ENCODE data around the gene HERPUD1.

Gene HERPUD1

DNA sequence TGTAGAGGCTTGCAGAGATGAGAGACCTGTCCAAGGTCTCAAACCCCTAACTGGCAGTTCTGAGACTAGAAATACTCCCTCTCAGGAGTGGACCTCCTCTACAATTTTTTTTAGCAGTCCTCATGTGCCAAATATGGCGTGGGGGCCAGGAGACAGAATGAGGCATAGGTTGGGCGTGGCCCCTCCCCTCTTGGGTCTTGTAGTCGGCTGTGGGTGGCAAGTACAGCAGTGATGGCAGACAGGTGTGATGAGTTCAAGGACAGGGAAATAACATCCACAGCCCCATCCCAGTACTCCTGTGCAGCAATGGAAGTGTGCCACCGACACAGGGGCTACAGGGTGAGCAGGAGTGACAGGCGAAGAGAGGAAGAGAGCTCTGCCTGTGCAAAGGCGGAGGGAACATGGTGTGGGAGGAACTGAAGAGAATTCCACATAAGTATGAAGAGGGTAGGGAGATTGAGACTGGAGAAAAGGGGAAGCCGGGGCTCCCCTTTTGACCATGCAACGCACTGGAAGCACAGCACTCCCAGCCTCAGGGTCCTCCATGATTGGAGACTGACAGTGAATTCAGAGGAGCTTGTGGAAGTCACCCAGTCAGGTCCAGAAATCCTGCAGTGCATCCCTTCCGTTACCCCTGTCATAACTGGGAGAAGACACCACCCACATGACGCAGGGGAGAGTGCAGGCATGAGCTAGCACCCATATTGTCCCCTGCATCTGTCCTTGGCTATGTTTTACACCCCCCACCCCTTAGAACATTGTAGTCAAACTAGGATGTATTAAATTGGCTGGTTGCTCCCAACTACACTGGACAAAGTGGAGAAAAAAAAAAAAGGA is 15.0 kb downstream of the HERPUD1 start:
- Histone ChIP-seq H3K4me1 (ENCODE audit: control insufficient read depth, insufficient read depth, low read length, poor library complexity, severe bottlenecking) (no peaks in the 10 kb centered on the region), H3K27ac (ENCODE audit: low read depth, low read length, severe bottlenecking) (peak overlapping the region; percentile 16), H3K36me3 (ENCODE audit: control insufficient read depth, insufficient read depth, low read length) (peaks cover 47% of the 10 kb centered on the region), H3K9me3 (ENCODE audit: control insufficient read depth, low read length) (no peaks in the 10 kb centered on the region), H3K4me3 (ENCODE audit: extremely low read depth, insufficient read depth, low read length, poor library complexity, severe bottlenecking) (no peak overlapping the region)
- 93 to 97% methylated on average over 7 of the region's 10 CpGs for WGBS, 2 experiments (ENCODE audit: insufficient coverage in 2 of 2)

- Histone ChIP-seq H3K4me1 (ENCODE audit: control insufficient read depth, insufficient read depth, low read length, poor library complexity, severe bottlenecking) (no peaks in the 10 kb centered on the region), H3K27ac (ENCODE audit: low read depth, low read length, severe bottlenecking) (no peak overlapping the region), H3K4me3 (ENCODE audit: extremely low read depth, insufficient read depth, low read length, poor library complexity, severe bottlenecking) (no peak overlapping the region), H3K36me3 (ENCODE audit: control insufficient read depth, insufficient read depth, low read length) (peaks cover 41% of the 10 kb centered on the region), H3K9me3 (ENCODE audit: control insufficient read depth, low read length) (no peaks in the 10 kb centered on the region)
- WGBS, 2 experiments (ENCODE audit: insufficient coverage in 2 of 2), result 88 to 100% methylated on average over 2 of the region's 2 CpGs
These were observed 15.7 kb downstream of the HERPUD1 start for GRCh38 chr16:56947604-56947995.

GRCh38 chr16:56948234-56948633 is 16.3 kb downstream of the HERPUD1 start:
- Histone ChIP-seq H3K9me3 (ENCODE audit: control insufficient read depth, low read length) (no peaks in the 10 kb centered on the region), H3K27ac (ENCODE audit: low read depth, low read length, severe bottlenecking) (no peak overlapping the region), H3K4me3 (ENCODE audit: extremely low read depth, insufficient read depth, low read length, poor library complexity, severe bottlenecking) (no peak overlapping the region), H3K36me3 (ENCODE audit: control insufficient read depth, insufficient read depth, low read length) (peaks cover 35% of the 10 kb centered on the region), H3K4me1 (ENCODE audit: control insufficient read depth, insufficient read depth, low read length, poor library complexity, severe bottlenecking) (no peaks in the 10 kb centered on the region)
- 86 to 98% methylated on average over 4 of the region's 6 CpGs for WGBS, 2 experiments (ENCODE audit: insufficient coverage in 2 of 2)

DNA sequence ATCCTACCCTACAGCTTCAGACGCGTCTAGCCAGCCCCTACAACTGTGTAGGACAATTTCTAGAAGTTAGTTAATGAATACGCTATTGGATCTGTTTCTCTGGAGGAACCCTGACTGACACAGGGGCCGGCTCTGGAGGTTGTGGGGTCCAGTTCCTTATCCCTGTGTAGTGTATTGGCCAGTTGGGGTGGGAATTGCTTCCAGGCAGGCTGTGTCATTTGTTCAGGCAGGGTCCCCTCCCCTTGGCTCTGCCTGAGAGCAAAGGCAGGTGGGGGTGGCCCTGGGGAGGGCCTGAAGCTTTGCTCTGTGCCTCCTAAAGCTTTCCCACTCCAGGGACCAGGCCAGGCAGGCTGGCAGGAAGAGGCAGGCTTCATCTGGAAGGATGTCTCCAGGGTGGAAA is 18.1 kb downstream of the HERPUD1 start:
- Histone ChIP-seq H3K36me3 (ENCODE audit: control insufficient read depth, insufficient read depth, low read length) (peaks cover 17% of the 10 kb centered on the region), H3K27ac (ENCODE audit: low read depth, low read length, severe bottlenecking) (no peak overlapping the region), H3K4me3 (ENCODE audit: extremely low read depth, insufficient read depth, low read length, poor library complexity, severe bottlenecking) (no peak overlapping the region), H3K9me3 (ENCODE audit: control insufficient read depth, low read length) (no peaks in the 10 kb centered on the region), H3K4me1 (ENCODE audit: control insufficient read depth, insufficient read depth, low read length, poor library complexity, severe bottlenecking) (no peaks in the 10 kb centered on the region)
- 100% methylated on average over 4 of the region's 4 CpGs; no CpG with 5 or more reads in 1 of the 2 experiments for WGBS, 2 experiments (ENCODE audit: insufficient coverage in 2 of 2)

DNA sequence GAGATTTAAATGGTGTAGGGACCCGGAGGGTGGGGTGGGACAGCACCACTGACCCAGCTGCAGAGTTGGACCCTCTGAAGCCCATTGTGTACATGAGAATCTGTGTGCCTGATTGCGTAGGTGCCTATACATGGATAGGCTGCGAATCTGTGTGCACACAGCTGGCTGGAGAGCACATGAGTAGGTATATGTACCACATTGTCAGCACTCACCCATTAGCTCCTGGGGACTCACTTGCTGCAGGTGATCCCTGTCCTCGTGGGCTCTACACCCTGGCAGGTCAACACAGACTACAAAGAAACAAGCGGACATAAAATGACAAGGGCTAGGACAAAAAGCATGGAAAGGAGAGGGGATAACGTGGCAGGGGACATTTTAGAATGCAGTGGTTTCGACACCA is 18.5 kb downstream of the HERPUD1 start:
- H3K36me3 ChIP-seq (ENCODE audit: control insufficient read depth, insufficient read depth, low read length), result peaks cover 13% of the 10 kb centered on the region
- 92 to 94% methylated on average over 6 to 7 of the region's 7 CpGs for WGBS, 2 experiments (ENCODE audit: insufficient coverage in 2 of 2)
- H3K27ac ChIP-seq (ENCODE audit: low read depth, low read length, severe bottlenecking), result no peak overlapping the region
- no peaks in the 10 kb centered on the region for H3K9me3 ChIP-seq (ENCODE audit: control insufficient read depth, low read length)
- H3K4me3 ChIP-seq (ENCODE audit: extremely low read depth, insufficient read depth, low read length, poor library complexity, severe bottlenecking), result no peak overlapping the region
- H3K4me1 ChIP-seq (ENCODE audit: control insufficient read depth, insufficient read depth, low read length, poor library complexity, severe bottlenecking), result no peaks in the 10 kb centered on the region

- Histone ChIP-seq H3K4me3 (ENCODE audit: extremely low read depth, insufficient read depth, low read length, poor library complexity, severe bottlenecking) (no peak overlapping the region), H3K4me1 (ENCODE audit: control insufficient read depth, insufficient read depth, low read length, poor library complexity, severe bottlenecking) (no peaks in the 10 kb centered on the region), H3K27ac (ENCODE audit: low read depth, low read length, severe bottlenecking) (no peak overlapping the region), H3K9me3 (ENCODE audit: control insufficient read depth, low read length) (no peaks in the 10 kb centered on the region), H3K36me3 (ENCODE audit: control insufficient read depth, insufficient read depth, low read length) (peaks cover 9% of the 10 kb centered on the region)
- 74 to 83% methylated on average over 14 to 15 of the region's 15 CpGs for WGBS, 2 experiments (ENCODE audit: insufficient coverage in 2 of 2)
These were observed 19.2 kb downstream of the HERPUD1 start for GRCh38 chr16:56950881-56951771.

- H3K4me3 ChIP-seq (ENCODE audit: extremely low read depth, insufficient read depth, low read length, poor library complexity, severe bottlenecking), result no peak overlapping the region
- no peaks in the 10 kb centered on the region for H3K9me3 ChIP-seq (ENCODE audit: control insufficient read depth, low read length)
- 76 to 89% methylated on average over 6 of the region's 6 CpGs for WGBS, 2 experiments (ENCODE audit: insufficient coverage in 2 of 2)
- H3K4me1 ChIP-seq (ENCODE audit: control insufficient read depth, insufficient read depth, low read length, poor library complexity, severe bottlenecking), result no peaks in the 10 kb centered on the region
- no peaks in the 10 kb centered on the region for H3K36me3 ChIP-seq (ENCODE audit: control insufficient read depth, insufficient read depth, low read length)
- H3K27ac ChIP-seq (ENCODE audit: low read depth, low read length, severe bottlenecking), result no peak overlapping the region
These were observed 21.1 kb downstream of the HERPUD1 start for GRCh38 chr16:56953006-56953405.

- Histone ChIP-seq H3K27ac (ENCODE audit: low read depth, low read length, severe bottlenecking) (no peak overlapping the region), H3K4me1 (ENCODE audit: control insufficient read depth, insufficient read depth, low read length, poor library complexity, severe bottlenecking) (no peaks in the 10 kb centered on the region), H3K36me3 (ENCODE audit: control insufficient read depth, insufficient read depth, low read length) (no peaks in the 10 kb centered on the region), H3K9me3 (ENCODE audit: control insufficient read depth, low read length) (no peaks in the 10 kb centered on the region), H3K4me3 (ENCODE audit: extremely low read depth, insufficient read depth, low read length, poor library complexity, severe bottlenecking) (no peak overlapping the region)
- 80 to 93% methylated on average over 1 to 3 of the region's 4 CpGs for WGBS, 2 experiments (ENCODE audit: insufficient coverage in 2 of 2)
These were observed 24.1 kb downstream of the HERPUD1 start for GRCh38 chr16:56956076-56956475.

- WGBS, 2 experiments (ENCODE audit: insufficient coverage in 2 of 2), result 80% methylated on average over 3 of the region's 4 CpGs; no CpG with 5 or more reads in 1 of the 2 experiments
These were observed 24.8 kb downstream of the HERPUD1 start for GRCh38 chr16:56956756-56957155.

DNA sequence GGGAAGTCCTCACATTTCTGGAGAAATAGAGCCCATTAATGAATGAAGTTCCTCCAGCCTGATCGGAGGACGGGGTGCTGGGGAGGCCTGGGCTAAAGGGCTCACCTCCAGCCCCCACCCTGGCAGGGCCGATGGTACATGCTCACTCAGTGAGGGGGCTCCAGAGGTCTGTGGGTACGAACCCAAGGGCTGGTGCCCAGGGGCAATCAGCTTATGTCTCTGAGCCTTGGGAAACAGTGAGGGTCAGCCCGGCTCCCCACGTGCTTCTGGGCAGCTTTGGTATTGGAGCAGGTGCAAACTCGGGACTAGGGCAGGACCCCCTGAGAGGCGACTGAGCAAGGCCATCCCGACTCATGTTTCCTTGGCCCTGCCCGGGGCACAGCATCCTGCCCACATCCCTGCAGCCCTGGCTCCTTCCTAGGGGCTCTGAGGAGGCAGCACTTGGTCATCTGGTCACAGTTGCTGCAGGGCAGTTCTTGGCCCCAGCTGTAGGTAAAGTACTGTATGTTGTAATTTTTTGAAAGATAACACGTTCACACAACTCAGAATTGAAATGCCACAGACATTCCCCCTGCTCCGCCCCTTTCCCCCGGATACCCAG is 28.8 kb downstream of the HERPUD1 start:
- Histone ChIP-seq H3K4me1 (ENCODE audit: control insufficient read depth, insufficient read depth, low read length, poor library complexity, severe bottlenecking) (no peaks in the 10 kb centered on the region), H3K9me3 (ENCODE audit: control insufficient read depth, low read length) (no peaks in the 10 kb centered on the region), H3K36me3 (ENCODE audit: control insufficient read depth, insufficient read depth, low read length) (no peaks in the 10 kb centered on the region), H3K27ac (ENCODE audit: low read depth, low read length, severe bottlenecking) (no peak overlapping the region), H3K4me3 (ENCODE audit: extremely low read depth, insufficient read depth, low read length, poor library complexity, severe bottlenecking) (no peak overlapping the region)
- WGBS, 2 experiments (ENCODE audit: insufficient coverage in 2 of 2), result 82 to 88% methylated on average over 9 to 10 of the region's 13 CpGs

More at GRCh38 chr16:56956756-56957155, 24.8 kb downstream of the HERPUD1 start:
- no peaks in the 10 kb centered on the region for H3K9me3 ChIP-seq (ENCODE audit: control insufficient read depth, low read length)
- no peak overlapping the region for H3K27ac ChIP-seq (ENCODE audit: low read depth, low read length, severe bottlenecking)
- no peaks in the 10 kb centered on the region for H3K36me3 ChIP-seq (ENCODE audit: control insufficient read depth, insufficient read depth, low read length)
- H3K4me3 ChIP-seq (ENCODE audit: extremely low read depth, insufficient read depth, low read length, poor library complexity, severe bottlenecking), result no peak overlapping the region
- H3K4me1 ChIP-seq (ENCODE audit: control insufficient read depth, insufficient read depth, low read length, poor library complexity, severe bottlenecking), result no peaks in the 10 kb centered on the region

Measured in mesodermal cell (in vitro differentiated cells).